MCF 10A (cell line): Measurements from ENCODE around the gene GPR39. TPM values are rescaled to one million over a fixed set of nuclear protein-coding genes. Genes with fewer than 3 reads are reported as not detected.

ENCODE experiments used
- BruUV-seq: library from RNA; stranded (reverse); fragments of 400-500 nt; replicated peaks from 2 replicates; lab custom pipeline; 2021; lab: Mats Ljungman, UMichigan
- CTCF ChIA-PET: fragments of 300-600 bp; sonication (Branson Sonifier 250); formaldehyde crosslinking; extraction: SDS; loops from one replicate; lab custom pipeline; 2021; ENCODE audit warnings: antibody characterized with exemption, inconsistent platforms; lab: Yijun Ruan, JAX
- POLR2A ChIA-PET: fragments of 300-600, 350-650 bp; sonication (Branson Sonifier 250); formaldehyde crosslinking; extraction: SDS; loops from one replicate; lab custom pipeline; 2020; ENCODE audit warnings: antibody characterized with exemption, inconsistent platforms; lab: Yijun Ruan, JAX
- DNase-seq: peaks from one replicate; pipeline ENCODE4 v3.0.0-alpha.2; 2018; ENCODE audit not compliant: unreplicated experiment
- H3K27ac Mint-ChIP-seq: one replicate; pipeline ENCODE4 v1.8.0; 2022; ENCODE audit warnings: mild to moderate bottlenecking, low read depth, mixed read lengths; ENCODE audit not compliant: unreplicated experiment
- H3K27me3 Mint-ChIP-seq: one replicate; pipeline ENCODE4 v1.8.0; 2022; ENCODE audit warnings: mixed read lengths; ENCODE audit not compliant: insufficient read depth, unreplicated experiment
- H3K36me3 Mint-ChIP-seq: one replicate; pipeline ENCODE4 v1.8.0; 2022; ENCODE audit warnings: mild to moderate bottlenecking, moderate library complexity, mixed read lengths; ENCODE audit not compliant: insufficient read depth, unreplicated experiment
- H3K4me1 Mint-ChIP-seq: one replicate; pipeline ENCODE4 v1.8.0; 2022; ENCODE audit warnings: mixed read lengths; ENCODE audit not compliant: insufficient read depth, unreplicated experiment
- H3K4me3 Mint-ChIP-seq: one replicate; pipeline ENCODE4 v1.8.0; 2022; ENCODE audit warnings: mild to moderate bottlenecking, moderate library complexity, mixed read lengths; ENCODE audit not compliant: unreplicated experiment
- H3K9me3 Mint-ChIP-seq: one replicate; pipeline ENCODE4 v1.8.0; 2022; ENCODE audit warnings: mixed read lengths; ENCODE audit not compliant: unreplicated experiment
- CTCF ChIP-seq: fragments of 200-600 bp; IDR thresholded peaks from one replicate; pipeline ENCODE4 v1.8.0; 2022; ENCODE audit warnings: antibody characterized with exemption, mild to moderate bottlenecking; ENCODE audit not compliant: unreplicated experiment
- intact Hi-C: fragments of 100-400 bp; cut with micrococcal nuclease; formaldehyde crosslinking; loops from 2 replicates; pipeline ENCODE4 v1.14.1; 2022
- total RNA-seq: library from RNA; stranded (reverse); gene quantifications from 2 replicates; pipeline ENCODE4 v1.2.3, GENCODE V29; 2022

GPR39 gene
- total RNA-seq, 1 experiment from 2014 or later = 7.2 TPM

- Mint-ChIP-seq H3K4me1 (no peaks in the 10 kb centered on the region), H3K27ac (no peak overlapping the region), H3K9me3 (peaks cover 5% of the 10 kb centered on the region), H3K27me3 (no peaks in the 10 kb centered on the region), H3K36me3 (no peaks in the 10 kb centered on the region), H3K4me3 (no peak overlapping the region)
- TF ChIP-seq CTCF = no peak
- ChIA-PET POLR2A (no interaction called here), CTCF (interaction anchor here (0.6 to 0.8 kb wide), 2 partner anchors 22 kb away, joined by 3 read pairs; no protein-coding TSS in a partner anchor)
- intact Hi-C loops = no loop called here
- DNase-seq = no peak
- BruUV-seq = no TSS peak
Measured at GRCh38 chr2:132470746-132471145, 54.1 kb downstream of the GPR39 start.

GRCh38 chr2:132473174-132473883 lies 56.7 kb downstream of the GPR39 start:
- ChIA-PET CTCF (interaction anchor here (0.7 to 1.0 kb wide), 2 partner anchors 13 to 160 kb away, joined by 3 to 4 read pairs; no protein-coding TSS in a partner anchor), POLR2A (no interaction called here)
- DNase-seq = no peak
- Mint-ChIP-seq H3K27ac (no peak overlapping the region), H3K4me1 (no peaks in the 10 kb centered on the region), H3K36me3 (no peaks in the 10 kb centered on the region), H3K27me3 (no peaks in the 10 kb centered on the region), H3K4me3 (no peak overlapping the region), H3K9me3 (peaks cover 8% of the 10 kb centered on the region)
- no peak for TF ChIP-seq CTCF
- BruUV-seq = no TSS peak
- intact Hi-C loops = no loop called here

- H3K36me3 Mint-ChIP-seq = peaks cover 6% of the 10 kb centered on the region
- H3K27ac Mint-ChIP-seq = no peak overlapping the region
- H3K4me3 Mint-ChIP-seq = no peak overlapping the region
- H3K4me1 Mint-ChIP-seq = no peaks in the 10 kb centered on the region
- no peak for TF ChIP-seq CTCF
- BruUV-seq = no TSS peak
- POLR2A ChIA-PET = interaction anchor here (0.6 kb wide), 1 partner anchor 9 kb away, joined by 3 read pairs; no protein-coding TSS in a partner anchor
- intact Hi-C loops = no loop called here
- no peak for DNase-seq
- H3K27me3 Mint-ChIP-seq = no peaks in the 10 kb centered on the region
- peaks cover 23% of the 10 kb centered on the region for H3K9me3 Mint-ChIP-seq
- CTCF ChIA-PET = no interaction called here
Measured at GRCh38 chr2:132475615-132476014, 59.0 kb downstream of the GPR39 start.

- DNase-seq = no peak
- Mint-ChIP-seq H3K4me3 (no peak overlapping the region), H3K4me1 (no peaks in the 10 kb centered on the region), H3K36me3 (peaks cover 6% of the 10 kb centered on the region), H3K9me3 (peaks cover 27% of the 10 kb centered on the region), H3K27me3 (no peaks in the 10 kb centered on the region), H3K27ac (no peak overlapping the region)
- ChIA-PET POLR2A (no interaction called here), CTCF (interaction anchor here (1.0 kb wide), 1 partner anchor 14 kb away, joined by 6 read pairs; no protein-coding TSS in a partner anchor)
- no TSS peak for BruUV-seq
- no peak for TF ChIP-seq CTCF
- intact Hi-C loops = no loop called here
Measured at GRCh38 chr2:132477436-132477835, 60.8 kb downstream of the GPR39 start.
